Lower leg skin (tissue), 4 donors: ENCODE data around the gene SIM1. TPM values are rescaled to one million over a fixed set of nuclear protein-coding genes. Genes with fewer than 3 reads are reported as not detected.

Source experiments
- DNase-seq, 2 donors: peaks; one replicate each; pipeline ENCODE4 v3.0.0-alpha.2; 2019; ENCODE audit warnings: low spot score in 2 of 2
- H3K4me3 ChIP-seq: fragments of 200-600 bp; sonication (generic); 2 replicates; pipeline ENCODE4 v1.5.1; 2017; ENCODE audit warnings: mild to moderate bottlenecking, low read depth; ENCODE audit not compliant: poor library complexity, severe bottlenecking
- CTCF ChIP-seq, 3 donors: fragments of 450-650 bp; IDR thresholded peaks; one replicate each; pipeline ENCODE4 v1.5.1; 2016; ENCODE audit warnings: antibody characterized with exemption in 3 of 3, mild to moderate bottlenecking in 3 of 3, moderate library complexity in 2 of 3
- POLR2A ChIP-seq, 2 donors: fragments of 450-650 bp; IDR thresholded peaks; one replicate each; pipeline ENCODE4 v1.6.1; 2016 to 2017; ENCODE audit warnings: antibody characterized with exemption in 2 of 2, mild to moderate bottlenecking in 1 of 2, moderate library complexity in 1 of 2
- WGBS, 2 donors: methylation state at CpG; one replicate each; pipeline ENCODE4 v1.1.5; 2018; 5-methylcytosine and 5-hydroxymethylcytosine counted together
- intact Hi-C: fragments of 100-400 bp; cut with DNase I; formaldehyde crosslinking; loops from one replicate; pipeline ENCODE4 v1.15.0; 2023; ENCODE audit warnings: low total_unique reads
- total RNA-seq, 4 donors: library from RNA; depleted of rRNA; stranded (reverse); fragments of >200 nt; gene quantifications; one replicate each; pipeline ENCODE4 v1.1.0, GENCODE V29; 2016

Gene SIM1
- total RNA-seq, 4 donors from 2014 or later, result 0.66 to 1.1 (median 0.75) TPM

- intact Hi-C loops, result no loop called here
- whole genome bisulfite sequencing, 2 donors, result 4 to 5% methylated on average over 26 to 42 of the region's 46 CpGs
- TF ChIP-seq CTCF (IDR thresholded peaks at IDR 0.05), result no peak
- no peak for TF ChIP-seq POLR2A (IDR thresholded peaks at IDR 0.05)
- DNase-seq, result no peak
- H3K4me3 ChIP-seq, result peak overlapping the region; percentile 24
These were observed 414 bp downstream of the SIM1 start for GRCh38 chr6:100464162-100464851.

- peak overlapping the region; percentile 24 for H3K4me3 ChIP-seq
- 9 to 18% methylated on average over 24 of the region's 24 CpGs for WGBS, 2 donors
- TF ChIP-seq CTCF (IDR thresholded peaks at IDR 0.05) (no peak), POLR2A (IDR thresholded peaks at IDR 0.05) (no peak)
- intact Hi-C loops, result no loop called here
- no peak for DNase-seq
These were observed 1.0 kb downstream of the SIM1 start for GRCh38 chr6:100463630-100464161.

GRCh38 chr6:100462706-100463629 lies 1.8 kb downstream of the SIM1 start:
- intact Hi-C loops, result no loop called here
- H3K4me3 ChIP-seq, result no peak overlapping the region
- TF ChIP-seq POLR2A (IDR thresholded peaks at IDR 0.05) (no peak), CTCF (IDR thresholded peaks at IDR 0.05) (no peak)
- DNase-seq, result no peak
- WGBS, 2 donors, result 24 to 26% methylated on average over 13 of the region's 13 CpGs

GRCh38 chr6:100461917-100462705 lies 2.6 kb downstream of the SIM1 start:
- DNase-seq, result no peak
- no peak overlapping the region for H3K4me3 ChIP-seq

More at GRCh38 chr6:100461917-100462705, 2.6 kb downstream of the SIM1 start:
- WGBS, 2 donors, result 18 to 21% methylated on average over 3 of the region's 3 CpGs
- intact Hi-C loops, result no loop called here
- no peak for TF ChIP-seq CTCF (IDR thresholded peaks at IDR 0.05)
